HepG2 (cell line): Measurements from ENCODE around the gene POFUT1. TPM values are rescaled to one million over a fixed set of nuclear protein-coding genes. Genes with fewer than 3 reads are reported as not detected.

Source experiments
- BORCS8-MEF2B ChIP-seq: sonication (generic); formaldehyde crosslinking; IDR thresholded peaks from 2 replicates; pipeline ENCODE4 v1.8.0; 2022; ENCODE audit warnings: mild to moderate bottlenecking, missing genetic modification reagents
- CSRNP1 ChIP-seq: sonication (generic); formaldehyde crosslinking; IDR thresholded peaks from 2 replicates; pipeline ENCODE4 v1.8.1; 2023; ENCODE audit warnings: mild to moderate bottlenecking, missing genetic modification reagents
- ETS1 ChIP-seq: sonication (generic); formaldehyde crosslinking; IDR thresholded peaks from 2 replicates; pipeline ENCODE4 v1.4.0; 2020; ENCODE audit warnings: missing genetic modification reagents
- KMT2A ChIP-seq: sonication (generic); formaldehyde crosslinking; IDR thresholded peaks from 2 replicates; pipeline ENCODE4 v1.4.0; 2020; ENCODE audit warnings: missing genetic modification reagents
- MIER3 ChIP-seq: IDR thresholded peaks from 2 replicates; pipeline ENCODE4 v1.6.1; 2016; ENCODE audit warnings: missing compliant biosample characterization, borderline replicate concordance
- NCOA1 ChIP-seq: sonication (generic); formaldehyde crosslinking; IDR thresholded peaks from 2 replicates; pipeline ENCODE4 v1.9.0; 2021; ENCODE audit warnings: missing genetic modification reagents
- PAWR ChIP-seq: sonication (generic); formaldehyde crosslinking; IDR thresholded peaks from 2 replicates; pipeline ENCODE4 v1.4.0; 2020; ENCODE audit warnings: missing genetic modification reagents, mild to moderate bottlenecking, borderline replicate concordance
- PHF5A ChIP-seq: IDR thresholded peaks from one replicate; pipeline ENCODE4 v1.6.1; 2018; ENCODE audit warnings: low read depth, missing genetic modification reagents; ENCODE audit not compliant: unreplicated experiment
- RFX5 ChIP-seq: IDR thresholded peaks from 2 replicates; pipeline ENCODE4 v1.6.1; 2011; ENCODE audit warnings: low read depth, low read length, improper control_type of control experiment
- SPEN ChIP-seq: sonication (generic); formaldehyde crosslinking; IDR thresholded peaks from 2 replicates; pipeline ENCODE4 v1.5.1; 2020; ENCODE audit warnings: low read depth, mild to moderate bottlenecking, missing genetic modification reagents
- SRSF1 ChIP-seq: fragments of 200-400 bp; formaldehyde crosslinking; optimal IDR thresholded peaks from 2 replicates; pipeline ENCODE3; 2017; ENCODE audit warnings: mild to moderate bottlenecking, low read depth, low read length, moderate library complexity
- THYN1 ChIP-seq: sonication (generic); formaldehyde crosslinking; IDR thresholded peaks from 2 replicates; pipeline ENCODE4 v1.8.1; 2023; ENCODE audit warnings: low read depth, mild to moderate bottlenecking, moderate library complexity, missing genetic modification reagents, borderline replicate concordance
- TIGD3 ChIP-seq: sonication (generic); formaldehyde crosslinking; IDR thresholded peaks from 2 replicates; pipeline ENCODE4 v1.5.1; 2020; ENCODE audit warnings: mild to moderate bottlenecking, missing genetic modification reagents, borderline replicate concordance
- TRIM22 ChIP-seq: fragments of 450-650 bp; IDR thresholded peaks from 2 replicates; pipeline ENCODE4 v1.6.1; 2017
- ZBTB3 ChIP-seq: sonication (generic); formaldehyde crosslinking; IDR thresholded peaks from 2 replicates; pipeline ENCODE4 v1.4.0; 2020; ENCODE audit warnings: low read depth, mild to moderate bottlenecking, moderate library complexity, missing genetic modification reagents, borderline replicate concordance
- ZNF597 ChIP-seq: sonication (generic); formaldehyde crosslinking; IDR thresholded peaks from 2 replicates; pipeline ENCODE4 v1.5.0; 2020; ENCODE audit warnings: missing genetic modification reagents
- ZSCAN21 ChIP-seq: sonication (generic); formaldehyde crosslinking; IDR thresholded peaks from 2 replicates; pipeline ENCODE4 v1.8.0; 2022; ENCODE audit warnings: mild to moderate bottlenecking, missing genetic modification reagents, moderate library complexity, borderline replicate concordance
- polyA plus RNA-seq, 8 experiments: library from polyadenylated mRNA; depleted of rRNA in 3 of 8; stranded (reverse) in 7 of 8; unstranded in 1 of 8; fragments of >200 nt; fragmentation: Illumina TruSeq in 4 of 8; extraction: Trizol in 4 of 8; gene quantifications; 2 replicates each; pipeline versions ENCODE4 v1.2.1 to v1.2.3, GENCODE V29; 2011 to 2016; ENCODE audit warnings: low read depth in 4 of 8, missing spikeins in 1 of 8, mixed read lengths in 1 of 8; ENCODE audit not compliant: insufficient read depth in 1 of 8
- total RNA-seq, 5 experiments: library from RNA; depleted of rRNA; stranded (reverse); fragments of >200 nt; fragmentation: Illumina TruSeq; extraction: Trizol; gene quantifications; 2 replicates each; pipeline ENCODE4 v1.2.3, GENCODE V29; 2016; ENCODE audit warnings: low read depth in 1 of 5

POFUT1 gene
- total and polyA plus RNA-seq, 2 of the 13 experiments (the other 11 are each of a cell fraction or from before 2014, with no cell fraction given) = 35.5 to 58.3 TPM

- TF ChIP-seq ETS1 (CRISPR knock-in tag) (no peak), KMT2A (peak; percentile 84; the same call in 1 of the 2 replicates), SPEN (CRISPR knock-in tag) (peak; percentile 96), THYN1 (no peak), NCOA1 (no peak), RFX5 (peak; percentile 78; the same call in 1 of the 2 replicates), ZNF597 (no peak), SRSF1 (peak; percentile 84), TRIM22 (no peak), TIGD3 (CRISPR knock-in tag) (0 out of 2 replicates have a peak, but pooled peaks have one; percentile 44), ZBTB3 (CRISPR knock-in tag) (no peak), PHF5A (CRISPR knock-in tag) (peak; percentile 62), PAWR (CRISPR knock-in tag) (no peak; the same call in 1 of the 2 replicates), BORCS8-MEF2B (peak; percentile 73), MIER3 (CRISPR knock-in tag) (peak; percentile 87; the same call in 1 of the 2 replicates), CSRNP1 (CRISPR knock-in tag) (peak; percentile 97), ZSCAN21 (CRISPR knock-in tag) (no peak)
Measured at GRCh38 chr20:32277361-32278198, 69.9 kb downstream of the POFUT1 start, which contains the start of gene KIF3B (continued).
